ENCODE measurements around the gene TMEM88. TPM values are rescaled to one million over a fixed set of nuclear protein-coding genes. Genes with fewer than 3 reads are reported as not detected.

TMEM88 gene
- total RNA-seq, 1 experiment from 2014 or later, result 1.5 TPM

GRCh38 chr17:7881276-7882054 is 26.6 kb downstream of the TMEM88 start:
- no peaks in the 10 kb centered on the region for H3K9me2 ChIP-seq (replicated peaks; ENCODE audit: low read length)
- H2AFZ ChIP-seq (ENCODE audit: low read length), result no peak overlapping the region
- ATAC-seq, result no peak
- no peaks in the 10 kb centered on the region for H3K27me3 ChIP-seq (ENCODE audit: low read length)
- no peak overlapping the region for H3K4me2 ChIP-seq (ENCODE audit: low read length)
- 0 out of 2 replicates have a peak, but pooled peaks cover 8% of the 10 kb centered on the region for H3K4me1 ChIP-seq (ENCODE audit: insufficient read depth, low read length)
- no peak overlapping the region for H3K4me3 ChIP-seq (ENCODE audit: low read length)
- H3F3A ChIP-seq (ENCODE audit: low read length, unreplicated experiment), result peaks cover 4% of the 10 kb centered on the region
- CTCF ChIA-PET, result no interaction called here
- BruUV-seq (replicated peaks), result no TSS peak
- no peaks in the 10 kb centered on the region for H3K36me3 ChIP-seq (ENCODE audit: low read depth, low read length)
- H3K27ac ChIP-seq (ENCODE audit: low read length), result no peak overlapping the region
- no peaks in the 10 kb centered on the region for H4K20me1 ChIP-seq (ENCODE audit: low read length)
- peaks cover 12% of the 10 kb centered on the region for H3K79me2 ChIP-seq (ENCODE audit: low read length)
- intact Hi-C loops (cut with micrococcal nuclease), result no loop called here
- H3K9ac ChIP-seq (ENCODE audit: low read length), result no peak overlapping the region
- no peaks in the 10 kb centered on the region for H3K9me3 ChIP-seq (ENCODE audit: low read length)
- DNase-seq, result no peak
- POLR2A ChIA-PET (ENCODE audit: unreplicated experiment), result no interaction called here
- TF ChIP-seq CTCF (conservative IDR thresholded peaks at IDR 0.05; ENCODE audit: low read depth, low read length) (no peak), EZH2phosphoT487 (IDR thresholded peaks at IDR 0.05; ENCODE audit: borderline replicate concordance, low read length) (no peak), EZH2 (IDR thresholded peaks at IDR 0.05; ENCODE audit: low read length, unreplicated experiment) (no peak)

GRCh38 chr17:7882068-7882467 is 27.2 kb downstream of the TMEM88 start:
- BruUV-seq (replicated peaks), result no TSS peak
- H3K9ac ChIP-seq (ENCODE audit: low read length), result no peak overlapping the region
- ChIA-PET POLR2A (ENCODE audit: unreplicated experiment) (no interaction called here), CTCF (no interaction called here)
- H3K9me2 ChIP-seq (replicated peaks; ENCODE audit: low read length), result no peaks in the 10 kb centered on the region
- H3K4me2 ChIP-seq (ENCODE audit: low read length), result no peak overlapping the region
- intact Hi-C loops (cut with micrococcal nuclease), result no loop called here
- H3K79me2 ChIP-seq (ENCODE audit: low read length), result peaks cover 14% of the 10 kb centered on the region
- no peak for TF ChIP-seq CTCF (conservative IDR thresholded peaks at IDR 0.05; ENCODE audit: low read depth, low read length)
- TF ChIP-seq EZH2phosphoT487 (IDR thresholded peaks at IDR 0.05; ENCODE audit: borderline replicate concordance, low read length), result no peak
- no peak for TF ChIP-seq EZH2 (IDR thresholded peaks at IDR 0.05; ENCODE audit: low read length, unreplicated experiment)
- DNase-seq (no peak), ATAC-seq (no peak)
- no peak overlapping the region for H3K27ac ChIP-seq (ENCODE audit: low read length)
- no peaks in the 10 kb centered on the region for H3K27me3 ChIP-seq (ENCODE audit: low read length)
- 0 out of 2 replicates have a peak, but pooled peaks cover 8% of the 10 kb centered on the region for H3K4me1 ChIP-seq (ENCODE audit: insufficient read depth, low read length)
- H2AFZ ChIP-seq (ENCODE audit: low read length), result no peak overlapping the region
- H4K20me1 ChIP-seq (ENCODE audit: low read length), result no peaks in the 10 kb centered on the region
- no peaks in the 10 kb centered on the region for H3K9me3 ChIP-seq (ENCODE audit: low read length)
- H3K36me3 ChIP-seq (ENCODE audit: low read depth, low read length), result no peaks in the 10 kb centered on the region
- peaks cover 10% of the 10 kb centered on the region for H3F3A ChIP-seq (ENCODE audit: low read length, unreplicated experiment)
- no peak overlapping the region for H3K4me3 ChIP-seq (ENCODE audit: low read length)

- Histone ChIP-seq H3K36me3 (ENCODE audit: low read depth, low read length) (no peaks in the 10 kb centered on the region), H3K9me3 (ENCODE audit: low read length) (no peaks in the 10 kb centered on the region), H4K20me1 (ENCODE audit: low read length) (no peaks in the 10 kb centered on the region), H3F3A (ENCODE audit: low read length, unreplicated experiment) (peaks cover 11% of the 10 kb centered on the region), H3K9me2 (replicated peaks; ENCODE audit: low read length) (no peaks in the 10 kb centered on the region), H3K27ac (ENCODE audit: low read length) (no peak overlapping the region), H3K27me3 (ENCODE audit: low read length) (no peaks in the 10 kb centered on the region), H3K79me2 (ENCODE audit: low read length) (peaks cover 14% of the 10 kb centered on the region), H2AFZ (ENCODE audit: low read length) (no peak overlapping the region), H3K4me1 (ENCODE audit: insufficient read depth, low read length) (0 out of 2 replicates have a peak, but pooled peaks cover 8% of the 10 kb centered on the region), H3K9ac (ENCODE audit: low read length) (no peak overlapping the region), H3K4me2 (ENCODE audit: low read length) (no peak overlapping the region), H3K4me3 (ENCODE audit: low read length) (no peak overlapping the region)
- TF ChIP-seq EZH2 (IDR thresholded peaks at IDR 0.05; ENCODE audit: low read length, unreplicated experiment), result no peak
- no peak for TF ChIP-seq CTCF (conservative IDR thresholded peaks at IDR 0.05; ENCODE audit: low read depth, low read length)
- no peak for TF ChIP-seq EZH2phosphoT487 (IDR thresholded peaks at IDR 0.05; ENCODE audit: borderline replicate concordance, low read length)
- CTCF ChIA-PET, result no interaction called here
- ATAC-seq (no peak), DNase-seq (no peak)
- POLR2A ChIA-PET (ENCODE audit: unreplicated experiment), result no interaction called here
- BruUV-seq (replicated peaks), result no TSS peak
- intact Hi-C loops (cut with micrococcal nuclease), result no loop called here
Observed at GRCh38 chr17:7882629-7883028, 27.8 kb downstream of the TMEM88 start.

Data from PC-3 (cell line).